ELF-1 (cell line): ENCODE results near the gene GTPBP2.
A peak's percentile ranks its signal among the peaks of the same experiment; 100 is the strongest.
"Not testable (repeated sequence)": the region's sequence is repeated elsewhere in the genome, so short reads cannot be mapped to it uniquely, and the experiment has no call there.

Experiments
- DNase-seq: peaks from one replicate; pipeline ENCODE4 v3.0.0-alpha.2; 2016; ENCODE audit warnings: low read depth, low spot score

The GTPBP2 gene

GRCh38 chr6:43662948-43663347, 33.9 kb upstream of the GTPBP2 start:
- DNase-seq, result not testable (repeated sequence)

GRCh38 chr6:43658161-43658560, 29.1 kb upstream of the GTPBP2 start:
- DNase-seq, result no peak

GRCh38 chr6:43657221-43657802, 28.2 kb upstream of the GTPBP2 start:
- no peak for DNase-seq

GRCh38 chr6:43652822-43653221, 23.8 kb upstream of the GTPBP2 start:
- DNase-seq, result not testable (repeated sequence)

- no peak for DNase-seq
Measured at GRCh38 chr6:43648248-43648647, 19.2 kb upstream of the GTPBP2 start.

GRCh38 chr6:43647613-43648012, 18.5 kb upstream of the GTPBP2 start:
- DNase-seq, result no peak

- no peak for DNase-seq
Measured at GRCh38 chr6:43645613-43645964, 16.5 kb upstream of the GTPBP2 start.

GRCh38 chr6:43644940-43645612, 16.0 kb upstream of the GTPBP2 start, which contains the start of gene RSPH9:
Gene RSPH9, plus strand, starts transcription at chr6:43645036. Its CDS starts 63 bp downstream, at chr6:43645099.
- peak; percentile 91 for DNase-seq

GRCh38 chr6:43639984-43640800, 11.1 kb upstream of the GTPBP2 start:
- no peak for DNase-seq

GRCh38 chr6:43636308-43636659, 7.2 kb upstream of the GTPBP2 start:
- DNase-seq, result no peak

- peak; percentile 88 for DNase-seq
Measured at GRCh38 chr6:43635387-43636307, 6.6 kb upstream of the GTPBP2 start, which contains the start of gene MAD2L1BP. Gene MAD2L1BP, plus strand, starts transcription at chr6:43635840. Its CDS starts 36 bp downstream, at chr6:43635876.

- DNase-seq, result no peak
Measured at GRCh38 chr6:43634702-43635303, 5.7 kb upstream of the GTPBP2 start.

- DNase-seq, result not testable (repeated sequence)
Measured at GRCh38 chr6:43633002-43633401, 3.9 kb upstream of the GTPBP2 start.

- DNase-seq, result no peak
Measured at GRCh38 chr6:43630980-43631619, 2.0 kb upstream of the GTPBP2 start.

- peak; percentile 99 for DNase-seq
Measured at GRCh38 chr6:43629505-43630300, 639 bp upstream of the GTPBP2 start.

GRCh38 chr6:43628393-43629103, 516 bp downstream of the GTPBP2 start:
- DNase-seq, result peak; percentile 69

- DNase-seq, result no peak
Measured at GRCh38 chr6:43627008-43627825, 1.8 kb downstream of the GTPBP2 start.

GRCh38 chr6:43625393-43625992, 3.6 kb downstream of the GTPBP2 start:
- no peak for DNase-seq
